Testis (tissue), 3 donors: ENCODE data around the gene SPPL3. TPM values are rescaled to one million over a fixed set of nuclear protein-coding genes. Genes with fewer than 3 reads are reported as not detected.

ENCODE experiments used
- DNase-seq: peaks from one replicate; pipeline ENCODE4 v3.0.0-alpha.2; 2019
- H3K27ac ChIP-seq, 2 donors: fragments of 200-600 bp; sonication (generic); one replicate each; pipeline ENCODE4 v1.5.1; 2019
- H3K27me3 ChIP-seq: fragments of 200-600 bp; sonication (generic); one replicate; pipeline ENCODE4 v1.5.1; 2019
- H3K36me3 ChIP-seq: fragments of 200-600 bp; sonication (generic); one replicate; pipeline ENCODE4 v1.5.1; 2017; ENCODE audit warnings: low read depth; ENCODE audit errors: missing control alignments
- H3K4me1 ChIP-seq: fragments of 200-600 bp; sonication (generic); one replicate; pipeline ENCODE4 v1.5.1; 2019
- H3K4me3 ChIP-seq, 2 donors: fragments of 200-600 bp; sonication (generic); one replicate each; pipeline ENCODE4 v1.5.1; 2017 to 2019
- H3K9me3 ChIP-seq: fragments of 200-600 bp; sonication (generic); one replicate; pipeline ENCODE4 v1.5.1; 2017
- POLR2A ChIP-seq: fragments of 450-650 bp; IDR thresholded peaks from one replicate; pipeline ENCODE4 v1.6.1; 2017; ENCODE audit warnings: antibody characterized with exemption, mild to moderate bottlenecking, moderate library complexity
- WGBS, 2 donors: methylation state at CpG; one replicate each; pipeline ENCODE4 v1.1.5; 2018; 5-methylcytosine and 5-hydroxymethylcytosine counted together
- intact Hi-C: fragments of 100-400 bp; cut with DNase I; formaldehyde crosslinking; loops from one replicate; pipeline ENCODE4 v1.15.1; 2023; ENCODE audit warnings: low total_unique reads
- polyA plus RNA-seq: library from polyadenylated mRNA; stranded (reverse); fragments of 350-450 nt; fragmentation: Illumina TruSeq; extraction: RNeasy Lipid Tissue Mini Kit (QIAGEN cat#74804); gene quantifications from one replicate; pipeline ENCODE4 v1.2.3, GENCODE V29; 2014; ENCODE audit warnings: low read depth, low replicate concordance; ENCODE audit not compliant: insufficient read depth
- total RNA-seq, 2 donors: library from RNA; depleted of rRNA; stranded (reverse); fragments of >200 nt; gene quantifications; one replicate each; pipeline ENCODE4 v1.2.3, GENCODE V29; 2016
- TF ChIP-seq, protein P1 (sequence below), 3 experiments: fragments of 450-650 bp in 2 of 3; fragments of 200-600 bp in 1 of 3; sonication (generic) in 1 of 3; IDR thresholded peaks; one replicate each; pipeline ENCODE4 v1.5.1; 2016 to 2019; ENCODE audit warnings: antibody characterized with exemption in 3 of 3, mild to moderate bottlenecking in 2 of 3, moderate library complexity in 1 of 3

Gene SPPL3
- total and polyA plus RNA-seq, 3 donors from 2014 or later, result 61.1 to 190 (median 65.4) TPM

- Histone ChIP-seq H3K27me3 (no peaks in the 10 kb centered on the region), H3K9me3 (no peaks in the 10 kb centered on the region), H3K36me3 (no peaks in the 10 kb centered on the region), H3K27ac (no peak overlapping the region), H3K4me3 (no peak overlapping the region), H3K4me1 (no peaks in the 10 kb centered on the region)
- no peak for DNase-seq
- WGBS, 2 donors, result 92% methylated on average over 3 of the region's 3 CpGs
- intact Hi-C loops, result no loop called here
- TF ChIP-seq, protein P1, sequence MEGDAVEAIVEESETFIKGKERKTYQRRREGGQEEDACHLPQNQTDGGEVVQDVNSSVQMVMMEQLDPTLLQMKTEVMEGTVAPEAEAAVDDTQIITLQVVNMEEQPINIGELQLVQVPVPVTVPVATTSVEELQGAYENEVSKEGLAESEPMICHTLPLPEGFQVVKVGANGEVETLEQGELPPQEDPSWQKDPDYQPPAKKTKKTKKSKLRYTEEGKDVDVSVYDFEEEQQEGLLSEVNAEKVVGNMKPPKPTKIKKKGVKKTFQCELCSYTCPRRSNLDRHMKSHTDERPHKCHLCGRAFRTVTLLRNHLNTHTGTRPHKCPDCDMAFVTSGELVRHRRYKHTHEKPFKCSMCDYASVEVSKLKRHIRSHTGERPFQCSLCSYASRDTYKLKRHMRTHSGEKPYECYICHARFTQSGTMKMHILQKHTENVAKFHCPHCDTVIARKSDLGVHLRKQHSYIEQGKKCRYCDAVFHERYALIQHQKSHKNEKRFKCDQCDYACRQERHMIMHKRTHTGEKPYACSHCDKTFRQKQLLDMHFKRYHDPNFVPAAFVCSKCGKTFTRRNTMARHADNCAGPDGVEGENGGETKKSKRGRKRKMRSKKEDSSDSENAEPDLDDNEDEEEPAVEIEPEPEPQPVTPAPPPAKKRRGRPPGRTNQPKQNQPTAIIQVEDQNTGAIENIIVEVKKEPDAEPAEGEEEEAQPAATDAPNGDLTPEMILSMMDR (IDR thresholded peaks at IDR 0.05), result no peak
- no peak for TF ChIP-seq POLR2A
Observed at GRCh38 chr12:120943482-120943881, 39.3 kb upstream of the SPPL3 start.

GRCh38 chr12:120941846-120942405 lies 37.8 kb upstream of the SPPL3 start:
- intact Hi-C loops, result no loop called here
- TF ChIP-seq, protein P1 (IDR thresholded peaks at IDR 0.05), result no peak
- TF ChIP-seq POLR2A, result no peak
- Histone ChIP-seq H3K4me1 (no peaks in the 10 kb centered on the region), H3K4me3 (no peak overlapping the region), H3K9me3 (no peaks in the 10 kb centered on the region), H3K27ac (no peak overlapping the region), H3K27me3 (no peaks in the 10 kb centered on the region), H3K36me3 (no peaks in the 10 kb centered on the region)
- WGBS, 2 donors, result 64 to 72% methylated on average over 3 of the region's 3 CpGs
- no peak for DNase-seq

DNA sequence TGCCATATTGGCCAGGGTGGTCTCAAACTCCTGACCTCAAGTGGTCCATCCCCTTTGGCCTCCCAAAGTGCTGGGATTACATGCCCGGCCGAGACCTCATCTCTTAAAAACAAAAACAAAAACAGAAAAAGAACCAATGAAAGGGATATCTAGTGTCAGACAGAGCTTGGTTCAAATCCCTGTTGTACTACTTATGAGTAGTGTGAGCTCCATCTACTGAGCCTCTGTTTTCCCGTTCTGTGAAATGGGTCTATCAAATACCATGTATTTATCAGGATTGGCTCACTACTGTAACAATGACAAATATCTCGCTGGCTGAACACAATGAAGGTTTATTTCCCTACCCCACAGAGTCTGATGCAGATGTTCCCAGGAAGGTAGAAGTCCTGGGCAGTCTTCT lies 37.3 kb upstream of the SPPL3 start:
- Histone ChIP-seq H3K4me1 (no peaks in the 10 kb centered on the region), H3K27me3 (no peaks in the 10 kb centered on the region), H3K4me3 (no peak overlapping the region), H3K36me3 (no peaks in the 10 kb centered on the region), H3K9me3 (no peaks in the 10 kb centered on the region), H3K27ac (no peak overlapping the region)
- intact Hi-C loops, result no loop called here
- DNase-seq, result no peak
- no peak for TF ChIP-seq POLR2A
- TF ChIP-seq, protein P1 (IDR thresholded peaks at IDR 0.05), result no peak
- WGBS, 2 donors, result 91 to 92% methylated on average over 4 of the region's 4 CpGs

GRCh38 chr12:120940799-120941198 lies 36.6 kb upstream of the SPPL3 start:
- 66 to 73% methylated on average over 5 of the region's 5 CpGs for WGBS, 2 donors
- H3K27me3 ChIP-seq, result no peaks in the 10 kb centered on the region
- intact Hi-C loops, result no loop called here
- H3K27ac ChIP-seq, result no peak overlapping the region
- no peak overlapping the region for H3K4me3 ChIP-seq
- H3K9me3 ChIP-seq, result no peaks in the 10 kb centered on the region
- no peaks in the 10 kb centered on the region for H3K36me3 ChIP-seq
- H3K4me1 ChIP-seq, result no peaks in the 10 kb centered on the region
- no peak for TF ChIP-seq POLR2A
- TF ChIP-seq, protein P1 (IDR thresholded peaks at IDR 0.05), result no peak
- no peak for DNase-seq

GRCh38 chr12:120940006-120940405 lies 35.8 kb upstream of the SPPL3 start:
- H3K9me3 ChIP-seq, result no peaks in the 10 kb centered on the region
- WGBS, 2 donors, result 68 to 78% methylated on average over 5 of the region's 5 CpGs
- no peak overlapping the region for H3K27ac ChIP-seq
- no peaks in the 10 kb centered on the region for H3K27me3 ChIP-seq
- intact Hi-C loops, result no loop called here
- TF ChIP-seq POLR2A, result no peak
- TF ChIP-seq, protein P1 (IDR thresholded peaks at IDR 0.05), result no peak
- no peaks in the 10 kb centered on the region for H3K4me1 ChIP-seq
- no peak overlapping the region for H3K4me3 ChIP-seq
- no peak for DNase-seq
- H3K36me3 ChIP-seq, result no peaks in the 10 kb centered on the region
